AG04449 (cell line): ENCODE data around the gene PDE10A.

Experiments used
- CTCF ChIA-PET: fragments of 350-600 bp; formaldehyde crosslinking; extraction: SDS; loops from one replicate; lab custom pipeline; 2021; ENCODE audit warnings: antibody characterized with exemption; lab: Yijun Ruan, JAX
- POLR2A ChIA-PET: fragments of 400-600, 350-600 bp; formaldehyde crosslinking; extraction: SDS; loops from one replicate; lab custom pipeline; 2020; ENCODE audit warnings: antibody characterized with exemption, inconsistent platforms; lab: Yijun Ruan, JAX
- DNase-seq: peaks from one replicate; pipeline ENCODE4 v3.0.0-alpha.2; 2010; ENCODE audit warnings: low read depth, low spot score
- H3K4me3 ChIP-seq: 2 replicates; pipeline ENCODE4 v1.5.1; 2011; ENCODE audit warnings: low read depth, mild to moderate bottlenecking, control low read depth, low read length
- CTCF ChIP-seq: IDR thresholded peaks from one replicate; pipeline ENCODE4 v1.5.1; 2011; ENCODE audit warnings: mild to moderate bottlenecking, moderate library complexity, low read length, control low read depth, inconsistent platforms; ENCODE audit not compliant: insufficient read depth; ENCODE audit errors: missing control alignments

PDE10A gene

DNA sequence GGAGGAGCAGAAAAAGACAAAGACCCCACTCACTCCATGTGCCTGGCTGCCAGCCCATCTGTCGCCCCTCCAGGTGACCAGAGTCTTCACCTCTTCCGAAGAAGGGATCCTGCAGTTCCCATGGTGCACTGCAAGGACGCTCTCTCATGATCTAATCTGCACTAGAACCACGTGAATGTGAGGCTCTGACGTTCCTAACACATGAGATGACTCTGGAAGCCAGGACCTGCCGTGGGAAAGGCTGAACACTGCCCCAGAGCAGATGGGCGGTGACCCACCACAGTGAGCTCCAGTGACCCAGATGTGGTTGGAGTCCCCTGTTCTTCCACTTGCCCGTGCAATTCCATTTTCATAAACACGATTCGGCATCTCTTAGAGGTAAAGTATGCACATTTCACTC is 39.6 kb upstream of the PDE10A start:
- ChIA-PET POLR2A (no interaction called here), CTCF (no interaction called here)
- DNase-seq, result no peak
- no peak for TF ChIP-seq CTCF
- no peak overlapping the region for H3K4me3 ChIP-seq

GRCh38 chr6:165701564-165702354 is 38.7 kb upstream of the PDE10A start:
- POLR2A ChIA-PET, result no interaction called here
- CTCF ChIA-PET, result no interaction called here
- no peak for TF ChIP-seq CTCF
- no peak for DNase-seq
- no peak overlapping the region for H3K4me3 ChIP-seq

DNA sequence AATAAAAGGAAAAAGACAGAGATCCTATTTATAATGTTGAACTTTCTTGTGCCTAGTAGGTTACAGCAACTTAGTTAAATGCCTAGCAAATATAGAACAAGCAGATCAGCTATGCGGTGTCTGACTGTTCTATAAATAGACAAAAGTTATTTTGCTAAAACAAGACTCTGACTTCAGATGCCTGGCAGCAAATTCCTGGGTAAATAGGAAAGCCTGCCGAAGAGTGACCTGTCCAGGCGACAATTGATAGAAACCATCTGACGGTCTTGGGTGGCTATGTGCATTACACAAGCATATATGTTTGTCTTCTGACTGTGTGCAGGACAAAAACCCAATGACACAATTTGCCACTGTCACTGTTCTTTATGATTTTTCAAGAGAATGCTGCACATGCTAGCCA is 38.0 kb upstream of the PDE10A start:
- CTCF ChIA-PET, result no interaction called here
- POLR2A ChIA-PET, result no interaction called here
- no peak for TF ChIP-seq CTCF
- no peak overlapping the region for H3K4me3 ChIP-seq
- no peak for DNase-seq

DNA sequence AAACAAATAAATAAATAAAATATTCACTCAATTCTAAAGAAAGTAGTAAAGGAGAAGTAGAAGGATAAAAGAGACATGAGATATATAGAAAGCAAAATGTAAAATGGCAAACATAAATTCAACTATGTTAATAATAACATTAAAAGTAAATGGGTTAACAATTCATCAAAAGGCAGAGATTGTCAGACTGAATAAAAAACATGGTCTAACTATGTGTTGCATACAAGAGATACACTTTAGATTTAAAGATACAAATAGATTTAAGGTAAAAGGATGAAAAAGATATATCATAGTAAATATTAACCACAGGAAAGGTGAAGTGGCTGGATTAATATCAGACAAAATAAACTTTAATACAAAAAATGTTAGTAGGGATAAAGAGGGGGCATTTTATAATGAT is 35.8 kb upstream of the PDE10A start:
- DNase-seq, result no peak
- no peak for TF ChIP-seq CTCF
- ChIA-PET POLR2A (no interaction called here), CTCF (no interaction called here)
- no peak overlapping the region for H3K4me3 ChIP-seq

DNA sequence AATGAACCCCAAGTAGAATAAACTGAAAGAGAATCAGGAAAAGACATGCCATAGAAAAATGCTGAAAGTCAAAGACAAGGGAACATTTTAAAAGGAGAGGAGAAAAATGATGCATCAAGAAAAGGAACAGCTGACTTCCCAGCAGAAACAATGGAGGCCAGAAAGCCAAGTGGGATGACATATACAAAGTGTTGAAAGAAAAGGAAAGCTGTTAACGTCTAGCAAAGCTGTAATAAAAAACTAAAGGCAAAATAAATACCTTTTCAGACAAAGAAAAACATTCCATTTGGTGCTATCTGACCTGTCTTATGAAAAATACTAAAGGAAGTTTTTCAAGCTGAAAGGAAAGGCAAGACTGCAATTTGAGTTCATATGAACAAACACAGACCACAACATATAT is 34.1 kb upstream of the PDE10A start:
- CTCF ChIA-PET, result interaction anchor here (0.6 kb wide), 1 partner anchor 193 kb away, joined by 4 read pairs; no protein-coding TSS in a partner anchor
- no peak for TF ChIP-seq CTCF
- DNase-seq, result no peak
- no peak overlapping the region for H3K4me3 ChIP-seq
- POLR2A ChIA-PET, result no interaction called here

GRCh38 chr6:165695722-165696515 is 32.9 kb upstream of the PDE10A start:
- H3K4me3 ChIP-seq, result no peak overlapping the region
- ChIA-PET CTCF (no interaction called here), POLR2A (no interaction called here)
- DNase-seq, result no peak
- TF ChIP-seq CTCF, result no peak
